HG03045 (cell line): ENCODE data around the gene STPG3.

Source experiments
- ATAC-seq: cut with Tn5 transposase; IDR thresholded peaks from one replicate; pipeline ENCODE4 v1.9.1; 2021; ENCODE audit warnings: mild to moderate bottlenecking, moderate library complexity; ENCODE audit not compliant: unreplicated experiment

STPG3 gene

DNA sequence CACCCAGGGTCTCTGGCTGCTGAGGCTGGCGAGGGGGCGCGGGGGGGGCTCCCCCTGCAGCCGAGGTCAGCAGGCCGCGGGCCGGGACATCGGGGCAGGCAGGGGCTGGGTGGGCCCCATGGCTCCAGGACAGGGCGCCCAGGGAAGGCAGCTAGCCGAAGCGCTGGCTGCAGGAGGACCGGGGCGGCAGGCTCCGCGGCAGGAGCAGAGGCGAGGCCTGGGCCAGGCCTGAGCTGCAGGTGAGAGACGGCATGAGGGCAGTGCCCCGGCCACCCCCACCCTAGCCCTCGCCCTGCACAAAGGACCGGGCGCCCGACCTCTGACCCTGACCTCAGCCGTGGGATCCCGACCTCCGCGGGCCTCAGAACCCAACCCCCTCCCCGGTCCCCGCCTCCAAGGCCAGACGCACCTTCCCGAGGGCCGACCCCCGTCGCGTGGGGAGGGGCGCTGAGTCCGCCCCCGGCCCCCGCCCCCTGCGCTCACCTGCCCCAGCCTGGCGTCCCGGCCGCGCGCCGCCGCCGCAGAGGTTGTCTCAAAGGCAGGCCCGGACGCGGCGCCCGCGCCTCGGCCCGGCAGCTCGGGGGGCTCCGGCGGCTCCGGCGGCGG is 29.5 kb upstream of the STPG3 start:
- ATAC-seq, result no peak

DNA sequence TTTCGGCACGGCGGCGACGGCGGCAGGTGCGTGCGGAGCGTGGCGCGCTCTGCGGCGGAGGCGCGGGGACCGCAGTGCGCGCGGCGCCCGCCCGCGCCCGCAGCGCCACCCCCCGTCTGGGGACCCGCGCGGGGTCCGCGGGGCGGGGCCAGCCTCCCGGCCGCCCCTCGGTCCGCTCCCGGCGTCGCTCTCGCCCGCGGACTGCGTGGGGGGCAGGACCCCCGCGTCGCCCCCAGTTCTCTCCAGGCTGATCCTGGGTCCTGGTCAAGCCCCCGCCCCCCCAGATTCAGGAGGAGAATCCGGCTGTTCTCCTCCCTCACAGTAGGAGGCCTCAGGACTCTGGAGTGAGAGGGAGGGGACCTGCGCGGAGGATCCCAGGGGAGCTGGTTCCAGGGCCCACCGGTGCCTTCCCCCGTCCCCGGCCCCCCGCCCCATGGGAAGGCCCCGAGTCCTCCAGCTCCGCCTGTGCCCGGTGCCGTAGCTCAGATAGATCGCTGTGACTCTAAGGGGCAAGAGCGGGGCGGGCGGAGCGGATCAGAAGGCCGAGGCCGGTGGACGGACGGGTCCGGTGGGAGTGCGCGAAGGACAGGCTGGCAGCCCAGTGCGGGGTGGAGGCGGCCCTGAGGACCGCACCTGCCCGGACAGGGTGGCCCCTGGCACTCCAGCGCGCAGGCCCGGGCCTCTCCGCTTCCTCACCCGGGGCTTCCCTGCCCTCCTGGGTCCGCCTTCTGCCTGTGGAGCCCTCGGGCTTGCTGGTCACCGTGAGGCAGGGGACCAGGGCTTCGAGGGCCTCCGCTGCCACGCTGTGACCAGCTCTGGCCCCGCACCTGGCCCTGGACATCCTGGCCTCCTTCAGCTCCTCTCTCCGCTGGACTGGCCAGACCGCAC is 28.7 kb upstream of the STPG3 start, which contains the start of gene RNF208:
TSS of gene RNF208 (minus strand) at position 51 of the 888 bp plus-strand sequence. CDS start 1,028 bp downstream, outside the sequence.
- ATAC-seq, result no peak

GRCh38 chr9:137223078-137223970 is 27.8 kb upstream of the STPG3 start:
- peak; percentile 73 for ATAC-seq

GRCh38 chr9:137224830-137225694 is 26.0 kb upstream of the STPG3 start, which contains the start of gene CYSRT1:
CYSRT1 (plus strand) TSS chr9:137225174; CDS start chr9:137225622, 448 bp downstream.
- ATAC-seq, result no peak

GRCh38 chr9:137225699-137226331 is 25.3 kb upstream of the STPG3 start:
- no peak for ATAC-seq

- no peak for ATAC-seq
Observed at GRCh38 chr9:137226338-137227053, 24.6 kb upstream of the STPG3 start.

DNA sequence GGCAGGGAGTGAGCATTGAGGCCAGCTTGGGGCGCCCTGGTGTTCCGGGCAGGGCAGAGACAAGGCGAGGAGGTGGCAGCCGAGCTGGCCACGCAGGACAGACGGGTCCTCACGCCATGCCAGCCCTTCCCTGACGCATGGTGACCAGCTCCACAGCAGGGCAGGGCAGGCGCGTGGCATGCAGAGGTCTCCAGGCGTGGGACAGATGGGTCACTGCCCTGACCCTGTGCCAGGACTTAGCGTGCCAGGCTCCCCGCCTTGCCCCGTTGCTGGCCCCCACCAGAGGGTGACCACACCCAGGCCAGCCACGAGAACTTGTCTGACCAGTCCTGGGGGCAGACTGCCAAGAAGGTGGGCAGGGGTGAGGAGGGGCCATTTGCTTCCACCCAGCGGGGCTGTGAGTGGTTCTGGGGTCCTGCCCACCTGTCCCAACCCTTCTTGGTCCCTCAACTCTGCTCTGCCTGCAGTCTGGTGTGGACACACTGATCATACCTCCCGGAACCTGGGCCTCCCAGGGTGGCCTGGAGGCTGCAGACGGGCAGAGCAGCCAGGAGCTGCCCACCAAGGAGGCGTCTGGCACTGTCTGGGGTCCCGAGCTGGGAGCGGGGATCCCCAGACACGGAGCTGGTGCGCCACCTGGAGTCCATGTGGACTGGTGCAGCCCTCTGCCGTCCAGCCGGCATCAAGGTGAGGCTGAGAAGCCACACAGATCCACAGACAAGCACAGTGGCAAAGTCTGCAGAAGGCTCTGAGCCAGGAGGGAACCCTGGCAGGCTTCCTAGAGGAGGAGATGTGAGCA is 23.8 kb upstream of the STPG3 start, which contains the start of gene RNF224:
TSS of gene RNF224 (plus strand) at position 449 of the 799 bp plus-strand sequence. CDS start 834 bp downstream, outside the sequence.
- no peak for ATAC-seq

DNA sequence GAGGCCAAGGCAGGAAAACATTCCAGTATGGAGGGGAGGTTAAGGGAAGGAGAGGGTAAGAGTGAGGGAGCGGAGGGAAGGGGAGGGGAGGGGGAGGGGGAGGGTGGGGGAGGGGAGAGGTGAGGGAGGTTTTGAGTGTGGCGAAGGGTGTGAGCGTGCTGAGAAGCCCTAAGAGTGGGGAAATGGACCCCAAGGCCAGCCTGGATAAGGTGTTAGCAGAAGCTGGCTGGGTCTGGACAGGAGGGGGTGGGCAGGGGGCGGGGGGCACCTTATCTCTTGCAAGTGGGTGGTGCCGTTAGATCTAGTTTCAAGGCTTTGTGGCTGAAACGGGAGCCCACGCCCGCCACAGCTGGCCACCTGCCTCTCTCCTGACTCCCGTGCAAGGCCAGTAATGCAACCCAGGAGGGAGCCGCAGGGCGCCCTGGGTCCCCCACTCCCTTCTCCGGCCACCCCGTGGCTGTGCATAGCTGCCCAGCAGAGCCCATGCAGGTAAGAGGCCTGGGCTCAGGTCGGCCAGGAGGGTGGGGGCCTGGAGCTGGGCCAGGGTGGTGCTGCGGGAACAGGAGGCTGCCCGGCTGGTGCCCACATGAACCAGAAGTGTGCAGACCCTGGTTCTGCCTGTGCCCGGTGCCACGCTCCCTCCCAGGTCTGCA is 23.1 kb upstream of the STPG3 start:
- ATAC-seq, result no peak

DNA sequence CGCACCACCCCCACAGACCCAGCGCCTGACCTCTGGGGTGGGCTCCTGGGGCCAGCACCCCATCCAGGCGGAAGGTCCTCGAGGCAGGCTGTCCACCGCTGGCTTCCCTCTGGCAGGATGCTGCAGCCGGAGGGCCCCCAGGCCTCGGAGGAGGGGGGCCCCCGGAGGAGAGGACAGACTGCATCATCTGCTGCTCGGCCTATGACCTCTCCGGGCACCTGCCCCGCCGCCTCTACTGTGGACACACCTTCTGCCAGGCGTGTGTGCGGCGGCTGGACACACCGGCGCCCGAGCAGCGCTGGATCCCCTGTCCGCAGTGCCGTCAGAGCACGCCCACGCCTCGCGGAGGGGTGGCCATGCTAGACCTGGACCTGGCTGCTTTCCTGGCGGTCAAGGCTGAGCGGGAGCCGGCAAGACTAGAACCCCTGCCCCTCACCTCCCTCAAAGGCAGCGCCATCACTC is 22.5 kb upstream of the STPG3 start:
- no peak for ATAC-seq

GRCh38 chr9:137228968-137229896 is 21.9 kb upstream of the STPG3 start:
- no peak for ATAC-seq

DNA sequence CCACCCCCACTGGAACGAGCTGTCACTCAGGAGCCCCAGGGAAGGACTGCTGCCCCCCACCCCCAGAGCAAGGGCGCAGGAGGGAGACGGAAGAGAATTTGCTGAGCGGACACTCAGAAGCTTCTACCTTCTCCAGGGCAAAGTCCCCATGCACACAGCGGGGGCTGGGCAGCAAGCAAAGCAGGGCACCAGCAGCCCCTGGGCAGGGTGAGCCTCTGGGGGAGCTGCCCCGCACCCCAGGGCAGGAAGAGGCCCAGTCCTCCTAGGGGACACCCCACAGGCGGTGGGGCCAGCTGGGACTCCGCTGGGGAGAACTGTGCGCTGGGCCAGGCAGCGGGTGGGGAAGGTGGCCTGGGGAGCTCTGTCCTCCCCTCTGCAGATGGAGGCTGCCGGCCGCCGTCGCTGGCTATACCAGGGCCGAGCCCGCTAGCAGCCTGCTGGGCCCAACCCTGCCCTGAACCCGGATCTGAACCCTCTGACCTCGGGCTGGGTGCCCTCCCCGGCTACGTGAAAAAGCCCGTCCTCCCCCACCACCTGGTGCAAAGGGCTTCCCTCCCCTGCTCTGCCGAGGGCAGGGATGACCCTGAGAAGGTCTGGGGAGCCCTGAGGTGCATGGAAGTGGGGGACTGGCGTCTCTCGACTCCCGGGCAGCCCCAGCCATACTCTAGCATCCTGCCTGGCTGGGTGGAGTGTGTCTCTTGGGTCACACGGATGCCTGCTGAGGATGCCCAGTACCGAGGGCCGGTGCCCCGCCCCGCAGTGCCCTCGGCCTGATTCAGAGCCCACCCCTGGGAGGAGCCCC is 21.0 kb upstream of the STPG3 start:
- no peak for ATAC-seq

GRCh38 chr9:137230705-137231371 is 20.2 kb upstream of the STPG3 start, which contains the start of gene SLC34A3:
SLC34A3 (plus strand) TSS chr9:137230901; CDS start chr9:137231703, 802 bp downstream.
- no peak for ATAC-seq

- no peak for ATAC-seq
Observed at GRCh38 chr9:137231372-137232039, 19.6 kb upstream of the STPG3 start.

DNA sequence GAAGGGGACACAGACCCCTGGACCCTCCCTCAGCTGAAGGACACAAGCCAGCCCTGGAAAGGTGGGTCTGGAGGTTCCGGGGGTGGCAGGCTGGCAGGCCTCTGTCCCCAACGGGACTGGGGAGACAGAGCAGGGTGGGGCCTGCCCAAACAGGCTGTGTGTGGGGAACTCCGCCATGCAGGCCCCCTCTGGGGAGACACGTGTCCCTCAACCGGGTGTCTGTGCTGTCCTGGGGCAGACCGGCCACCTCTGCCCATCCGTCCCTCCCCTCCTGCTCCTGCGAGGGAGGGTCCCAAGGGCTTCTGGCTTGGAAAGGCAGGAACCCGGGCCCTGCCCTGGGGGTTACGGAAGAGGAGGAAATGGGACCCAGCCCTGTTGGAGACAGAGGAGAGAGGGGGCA is 19.0 kb upstream of the STPG3 start:
- ATAC-seq, result no peak
